ENCODE results near the gene ELMO1. TPM values are rescaled to one million over a fixed set of nuclear protein-coding genes. Genes with fewer than 3 reads are reported as not detected.

ELMO1 gene
- polyA plus RNA-seq, 1 donor (not counting 4 experiments of a cell fraction or from before 2014, with no cell fraction given) = not detected

- FAIRE-seq (no peak), DNase-seq (ENCODE audit: low read depth, low spot score) (no peak)
- no peaks in the 10 kb centered on the region for H3K9me1 ChIP-seq (ENCODE audit: control insufficient read depth, extremely low read depth, insufficient read depth, low read length)
- no peak overlapping the region for H3K4me2 ChIP-seq (ENCODE audit: control insufficient read depth, extremely low read depth, insufficient read depth, low read depth, low read length)
- dilution Hi-C loops (cut with MboI; ENCODE audit: extremely low pct_ligation_motif_present, low sequenced_read_pairs) = no loop called here
- no peaks in the 10 kb centered on the region for H3K27me3 ChIP-seq (ENCODE audit: control insufficient read depth, extremely low read depth, insufficient read depth, low read length)
- TF ChIP-seq EZH2 (IDR thresholded peaks at IDR 0.05; ENCODE audit: low read length) (no peak), CTCF (optimal IDR thresholded peaks at IDR 0.05 in 1 of 3, IDR thresholded peaks at IDR 0.05 in 1 of 3, conservative IDR thresholded peaks at IDR 0.05 in 1 of 3; ENCODE audit: extremely low read depth in 1 of 3, insufficient read depth in 2 of 3, low read length in 3 of 3) (no peak)
- no peak overlapping the region for H3K27ac ChIP-seq (ENCODE audit: control insufficient read depth, insufficient read depth, low read length)
- no peaks in the 10 kb centered on the region for H3K36me3 ChIP-seq (ENCODE audit: control insufficient read depth in 2 of 2, extremely low read depth in 1 of 2, insufficient read depth in 2 of 2, low read length in 2 of 2)
- no peaks in the 10 kb centered on the region for H3K4me1 ChIP-seq (ENCODE audit: control insufficient read depth, extremely low read depth, insufficient read depth, low read length)
- no peak overlapping the region for H3K4me3 ChIP-seq (ENCODE audit: control insufficient read depth in 2 of 3, extremely low read depth in 1 of 3, insufficient read depth in 2 of 3, low read depth in 1 of 3, low read length in 3 of 3)
- H3K9ac ChIP-seq (ENCODE audit: control insufficient read depth, extremely low read depth, insufficient read depth, low read length) = no peak overlapping the region
- H2AFZ ChIP-seq (ENCODE audit: control insufficient read depth, low read length) = no peak overlapping the region
- no peaks in the 10 kb centered on the region for H3K79me2 ChIP-seq (ENCODE audit: control insufficient read depth, insufficient read depth, low read length)
- H3K9me3 ChIP-seq (ENCODE audit: control insufficient read depth, low read depth, low read length) = no peaks in the 10 kb centered on the region
- no peaks in the 10 kb centered on the region for H4K20me1 ChIP-seq (ENCODE audit: control insufficient read depth, extremely low read depth, insufficient read depth, low read length)
Measured at GRCh38 chr7:37482505-37482904, 33.8 kb upstream of the ELMO1 start.

GRCh38 chr7:37481722-37482288, 33.1 kb upstream of the ELMO1 start:
- Histone ChIP-seq H3K9ac (ENCODE audit: control insufficient read depth, extremely low read depth, insufficient read depth, low read length) (no peak overlapping the region), H3K36me3 (ENCODE audit: control insufficient read depth in 2 of 2, extremely low read depth in 1 of 2, insufficient read depth in 2 of 2, low read length in 2 of 2) (no peaks in the 10 kb centered on the region), H3K79me2 (ENCODE audit: control insufficient read depth, insufficient read depth, low read length) (no peaks in the 10 kb centered on the region), H3K9me3 (ENCODE audit: control insufficient read depth, low read depth, low read length) (no peaks in the 10 kb centered on the region), H2AFZ (ENCODE audit: control insufficient read depth, low read length) (no peak overlapping the region), H3K4me1 (ENCODE audit: control insufficient read depth, extremely low read depth, insufficient read depth, low read length) (no peaks in the 10 kb centered on the region), H3K27ac (ENCODE audit: control insufficient read depth, insufficient read depth, low read length) (no peak overlapping the region), H3K4me2 (ENCODE audit: control insufficient read depth, extremely low read depth, insufficient read depth, low read depth, low read length) (no peak overlapping the region), H3K27me3 (ENCODE audit: control insufficient read depth, extremely low read depth, insufficient read depth, low read length) (no peaks in the 10 kb centered on the region), H4K20me1 (ENCODE audit: control insufficient read depth, extremely low read depth, insufficient read depth, low read length) (no peaks in the 10 kb centered on the region), H3K4me3 (ENCODE audit: control insufficient read depth in 2 of 3, extremely low read depth in 1 of 3, insufficient read depth in 2 of 3, low read depth in 1 of 3, low read length in 3 of 3) (no peak overlapping the region), H3K9me1 (ENCODE audit: control insufficient read depth, extremely low read depth, insufficient read depth, low read length) (no peaks in the 10 kb centered on the region)
- no peak for TF ChIP-seq EZH2 (IDR thresholded peaks at IDR 0.05; ENCODE audit: low read length)
- dilution Hi-C loops (cut with MboI; ENCODE audit: extremely low pct_ligation_motif_present, low sequenced_read_pairs) = no loop called here
- DNase-seq (ENCODE audit: low read depth, low spot score) = no peak
- FAIRE-seq = no peak

GRCh38 chr7:37481154-37481553, 32.5 kb upstream of the ELMO1 start:
- no peaks in the 10 kb centered on the region for H3K9me1 ChIP-seq (ENCODE audit: control insufficient read depth, extremely low read depth, insufficient read depth, low read length)
- H3K4me1 ChIP-seq (ENCODE audit: control insufficient read depth, extremely low read depth, insufficient read depth, low read length) = no peaks in the 10 kb centered on the region
- dilution Hi-C loops (cut with MboI; ENCODE audit: extremely low pct_ligation_motif_present, low sequenced_read_pairs) = no loop called here
- FAIRE-seq = no peak
- H3K79me2 ChIP-seq (ENCODE audit: control insufficient read depth, insufficient read depth, low read length) = no peaks in the 10 kb centered on the region
- TF ChIP-seq EZH2 (IDR thresholded peaks at IDR 0.05; ENCODE audit: low read length) (no peak), CTCF (optimal IDR thresholded peaks at IDR 0.05 in 1 of 3, IDR thresholded peaks at IDR 0.05 in 1 of 3, conservative IDR thresholded peaks at IDR 0.05 in 1 of 3; ENCODE audit: extremely low read depth in 1 of 3, insufficient read depth in 2 of 3, low read length in 3 of 3) (no peak)
- H3K9ac ChIP-seq (ENCODE audit: control insufficient read depth, extremely low read depth, insufficient read depth, low read length) = no peak overlapping the region
- H3K27ac ChIP-seq (ENCODE audit: control insufficient read depth, insufficient read depth, low read length) = no peak overlapping the region
- no peaks in the 10 kb centered on the region for H3K27me3 ChIP-seq (ENCODE audit: control insufficient read depth, extremely low read depth, insufficient read depth, low read length)
- H3K4me3 ChIP-seq (ENCODE audit: control insufficient read depth in 2 of 3, extremely low read depth in 1 of 3, insufficient read depth in 2 of 3, low read depth in 1 of 3, low read length in 3 of 3) = no peak overlapping the region
- no peak overlapping the region for H3K4me2 ChIP-seq (ENCODE audit: control insufficient read depth, extremely low read depth, insufficient read depth, low read depth, low read length)
- H4K20me1 ChIP-seq (ENCODE audit: control insufficient read depth, extremely low read depth, insufficient read depth, low read length) = no peaks in the 10 kb centered on the region
- no peaks in the 10 kb centered on the region for H3K9me3 ChIP-seq (ENCODE audit: control insufficient read depth, low read depth, low read length)
- no peaks in the 10 kb centered on the region for H3K36me3 ChIP-seq (ENCODE audit: control insufficient read depth in 2 of 2, extremely low read depth in 1 of 2, insufficient read depth in 2 of 2, low read length in 2 of 2)
- no peak overlapping the region for H2AFZ ChIP-seq (ENCODE audit: control insufficient read depth, low read length)
- DNase-seq (ENCODE audit: low read depth, low spot score) = no peak

Data from keratinocyte (primary cell).